Measurements from ENCODE around the gene ACRBP.

The ACRBP gene

GRCh38 chr12:6647083-6647604 is at the start of gene ACRBP:
TSS of gene ACRBP (minus strand) at chr12:6647432. CDS start at chr12:6647366, 66 bp downstream.
- peak; percentile 55 to 78 for DNase-seq

DNA sequence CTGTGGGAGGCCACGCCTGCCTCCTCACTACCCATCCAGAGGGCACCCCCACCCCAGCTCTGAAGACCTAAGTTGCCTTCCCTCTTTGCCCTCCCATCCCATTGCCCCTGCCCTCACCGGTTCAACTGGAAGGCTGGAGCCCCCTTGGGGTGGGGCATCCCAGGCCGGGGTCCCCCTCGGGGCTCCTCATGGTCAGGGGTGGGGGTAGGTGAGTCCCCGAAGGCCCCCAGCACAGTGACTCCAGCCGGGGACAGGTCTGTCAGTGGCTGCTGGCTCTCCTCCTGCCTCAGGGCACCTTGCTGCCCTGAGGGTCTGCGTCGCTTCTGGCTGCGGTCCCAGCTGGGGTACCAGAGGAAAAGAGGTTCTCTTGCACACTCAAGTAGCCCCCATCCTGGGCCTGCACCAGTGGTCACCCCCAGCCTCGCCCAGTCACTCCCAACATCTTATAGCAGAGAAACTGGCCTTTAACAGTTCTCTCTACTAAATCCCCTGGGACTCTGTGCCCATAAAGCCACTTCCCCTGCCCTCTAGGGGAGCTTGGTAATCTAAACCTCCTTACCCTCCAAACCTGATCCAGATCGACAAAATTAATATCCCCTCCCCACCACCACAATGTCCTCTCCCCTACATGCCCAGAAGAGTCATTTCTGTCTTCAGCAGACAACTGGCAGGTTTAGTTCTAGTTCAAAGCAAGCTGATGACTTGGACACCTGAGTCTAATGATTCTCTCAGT is 48.2 kb upstream of the ACRBP start:
- DNase-seq = no peak

DNA sequence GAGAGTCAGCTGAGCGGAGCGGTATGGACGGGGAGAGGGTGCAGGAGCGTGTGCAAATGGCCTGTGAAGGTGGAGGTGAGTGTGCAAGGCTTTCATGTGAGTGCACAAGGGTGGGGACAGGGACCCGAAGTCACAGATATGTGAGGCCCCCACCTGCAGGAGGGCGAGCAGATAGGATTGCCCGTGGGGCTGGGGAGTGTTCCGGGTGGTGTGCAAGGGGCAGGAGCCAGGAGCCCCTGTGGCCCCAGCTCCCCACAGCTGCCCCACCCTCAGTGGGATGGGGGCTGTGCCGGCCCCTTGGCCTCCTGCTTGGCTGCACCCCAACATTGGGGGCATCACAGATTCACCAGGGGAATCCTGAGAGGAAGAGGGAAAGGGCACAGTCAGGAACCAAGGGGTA is 47.5 kb upstream of the ACRBP start:
- DNase-seq = no peak

GRCh38 chr12:6693832-6694355 is 46.7 kb upstream of the ACRBP start:
- no peak for DNase-seq

DNA sequence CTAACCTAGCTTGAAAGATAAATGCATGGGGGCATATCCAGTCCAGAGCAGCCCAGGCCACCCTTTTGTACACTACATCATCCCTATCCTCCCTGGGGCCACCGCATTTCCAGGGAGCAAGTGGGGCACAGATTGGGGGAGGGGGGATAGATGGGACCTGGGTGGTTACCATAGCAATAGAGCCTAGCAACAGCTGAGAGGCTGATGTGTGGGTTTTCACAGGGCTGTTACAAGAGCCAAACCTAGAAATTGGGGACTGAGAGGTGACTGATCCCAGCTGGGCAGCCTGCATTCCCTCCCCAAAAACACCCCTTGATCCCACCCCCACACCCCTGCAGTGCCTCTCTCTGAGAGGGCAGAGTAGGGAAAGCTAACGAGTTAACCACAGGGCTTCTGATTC is 45.7 kb upstream of the ACRBP start:
- no peak for DNase-seq

DNA sequence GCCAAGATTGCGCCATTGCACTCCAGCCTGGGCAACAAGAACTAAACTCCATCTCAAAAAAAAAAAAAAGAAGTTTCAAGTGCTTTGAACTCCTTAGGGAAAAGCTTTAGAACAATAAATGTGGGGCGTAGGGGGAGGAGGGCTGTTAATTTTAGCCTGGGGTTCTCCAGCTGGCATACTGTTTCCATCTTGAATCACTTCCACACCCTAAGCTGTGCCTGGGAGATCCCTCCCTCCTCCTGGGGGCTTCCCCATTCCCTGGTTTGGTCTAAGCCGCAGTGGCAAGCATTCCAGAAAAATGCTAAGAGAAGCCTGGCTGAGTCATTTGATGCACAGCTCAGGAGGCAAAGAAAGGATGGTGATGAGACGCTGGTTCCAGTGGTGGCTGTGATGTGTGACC is 44.2 kb upstream of the ACRBP start:
- DNase-seq = no peak

GRCh38 chr12:6688999-6689882 is 42.0 kb upstream of the ACRBP start, which contains the start of gene ZNF384:
TSS of gene ZNF384 (minus strand) at chr12:6689375. CDS start at chr12:6679520, 9,855 bp downstream.
- peak; percentile 96 to 99 for DNase-seq

DNA sequence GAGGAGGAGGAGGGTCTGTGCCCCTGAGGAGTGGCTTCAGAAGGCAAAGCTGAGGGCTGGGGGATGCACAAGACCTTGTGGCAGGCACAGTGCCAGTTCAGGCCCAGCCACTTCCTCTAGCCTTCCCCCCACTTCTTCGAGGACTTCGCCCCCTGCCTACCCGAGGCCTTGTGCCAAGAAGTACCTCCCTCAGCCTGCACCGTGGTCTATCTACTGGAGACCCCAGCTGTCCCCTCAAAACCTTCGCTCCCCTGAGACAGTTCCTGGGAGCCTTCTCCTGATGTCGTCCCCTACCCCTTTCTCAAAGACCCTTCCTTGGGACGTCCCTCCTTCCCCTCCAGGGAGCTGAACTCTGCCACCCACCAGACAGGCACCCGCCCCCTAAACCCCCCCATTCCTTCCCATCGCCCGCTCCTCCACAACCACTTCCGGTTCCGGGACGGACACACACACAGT is 41.3 kb upstream of the ACRBP start:
- no peak for DNase-seq

- DNase-seq = no peak
Observed at GRCh38 chr12:6685814-6686213, 38.6 kb upstream of the ACRBP start.

- peak; percentile 50 to 85 for DNase-seq
Observed at GRCh38 chr12:6684609-6685008, 37.4 kb upstream of the ACRBP start.

GRCh38 chr12:6676962-6677361 is 29.7 kb upstream of the ACRBP start:
- no peak for DNase-seq

GRCh38 chr12:6672143-6672542 is 24.9 kb upstream of the ACRBP start:
- no peak for DNase-seq

DNA sequence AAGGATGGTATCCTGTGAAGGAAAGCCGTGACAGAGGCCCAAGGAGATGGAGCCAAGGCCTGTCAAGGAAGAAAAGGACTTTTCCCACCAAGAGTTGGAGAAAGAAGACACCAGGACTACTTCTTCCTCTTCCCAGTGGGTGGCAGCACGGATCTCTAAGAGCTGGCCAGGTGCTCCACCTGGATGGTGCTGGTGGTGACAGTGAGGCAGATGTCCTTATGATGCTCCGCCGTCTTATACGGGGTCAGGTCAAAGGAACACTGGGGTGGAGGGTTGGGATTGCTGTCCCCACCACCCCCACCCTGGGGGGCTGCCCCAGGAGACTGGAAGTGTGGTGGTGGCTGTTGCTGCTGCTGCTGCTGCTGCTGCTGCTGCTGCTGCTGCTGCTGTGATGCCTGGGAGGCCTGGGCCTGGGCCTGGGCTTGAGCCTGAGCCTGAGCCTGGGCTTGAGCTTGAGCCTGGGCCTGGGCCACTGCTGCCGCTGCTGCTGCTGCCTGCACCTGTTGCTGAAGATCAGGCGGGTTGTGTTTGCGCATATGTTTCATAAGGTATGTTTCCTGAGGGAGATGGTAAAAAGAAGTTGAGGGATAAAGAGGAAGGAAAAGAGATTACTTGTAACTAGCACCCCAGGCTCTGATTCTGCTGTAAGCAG is 20.5 kb upstream of the ACRBP start:
- DNase-seq = no peak

DNA sequence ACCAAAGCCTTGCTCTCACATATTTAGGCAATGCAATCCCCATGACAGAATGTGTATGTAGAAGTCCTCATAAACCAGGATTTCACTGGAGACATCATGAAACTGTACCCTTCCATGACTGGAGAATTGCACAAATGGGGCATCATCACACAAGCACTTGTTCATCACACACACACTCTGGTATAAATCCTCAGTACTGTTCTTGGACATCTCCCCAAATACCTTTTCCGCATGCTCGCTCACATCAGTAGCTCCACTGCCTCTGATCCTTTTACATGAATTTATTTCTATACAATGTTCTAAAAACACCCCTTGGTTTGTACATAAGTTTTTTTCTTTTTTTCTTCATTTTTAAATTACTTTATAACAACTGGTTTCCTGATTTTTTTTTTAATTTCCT is 19.0 kb upstream of the ACRBP start:
- no peak for DNase-seq

- peak; percentile 42 to 74 for DNase-seq
Observed at GRCh38 chr12:6664902-6665301, 17.7 kb upstream of the ACRBP start.

DNA sequence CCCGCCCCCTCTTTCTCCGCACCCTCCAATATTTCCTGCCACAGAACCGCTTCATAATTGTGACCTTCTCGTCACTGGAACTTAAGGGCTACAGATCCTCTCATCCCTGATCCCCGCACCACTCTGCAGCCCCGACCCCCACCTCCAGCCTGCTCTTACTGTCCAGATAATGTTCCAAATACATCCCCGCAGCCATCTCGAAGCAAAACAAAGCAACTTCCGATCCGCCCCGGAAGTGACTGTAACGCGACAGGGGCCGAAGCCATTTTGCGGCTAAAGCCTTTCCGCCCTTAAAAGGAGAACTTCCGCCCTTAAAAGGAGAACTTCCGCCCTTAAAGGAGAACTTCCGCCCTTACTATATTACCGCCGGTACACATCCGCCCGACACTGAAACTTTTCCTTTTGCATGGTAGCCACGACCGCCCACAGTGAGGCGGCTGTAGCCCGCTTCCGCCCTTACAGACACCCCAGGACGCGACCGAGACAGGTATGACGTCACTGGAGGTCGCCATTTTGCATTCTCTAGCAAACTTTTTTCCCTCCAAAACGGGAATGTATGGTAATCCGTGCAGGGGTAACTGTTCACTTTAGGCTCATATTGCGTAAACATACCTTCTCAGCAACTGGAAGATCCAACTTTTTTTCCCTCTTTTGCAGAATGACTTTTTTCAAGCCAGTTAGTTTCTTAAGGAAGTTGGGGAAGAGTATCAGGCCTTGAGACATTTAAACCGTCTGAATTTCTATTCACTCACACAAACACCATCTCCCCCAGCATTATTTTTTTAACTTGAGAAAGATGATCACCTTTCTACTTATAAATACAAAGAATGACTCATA is 15.9 kb upstream of the ACRBP start, which contains the start of gene ING4:
TSS of gene ING4 (minus strand) at position 214 of the 837 bp plus-strand sequence. CDS start at position 196, 18 bp downstream.
- DNase-seq = peak; percentile 99 to 100

- no peak for DNase-seq
Observed at GRCh38 chr12:6662602-6662905, 15.3 kb upstream of the ACRBP start.

GRCh38 chr12:6653987-6654386 is 6.8 kb upstream of the ACRBP start:
- no peak for DNase-seq

GRCh38 chr12:6653342-6653741 is 6.1 kb upstream of the ACRBP start:
- no peak for DNase-seq

DNA sequence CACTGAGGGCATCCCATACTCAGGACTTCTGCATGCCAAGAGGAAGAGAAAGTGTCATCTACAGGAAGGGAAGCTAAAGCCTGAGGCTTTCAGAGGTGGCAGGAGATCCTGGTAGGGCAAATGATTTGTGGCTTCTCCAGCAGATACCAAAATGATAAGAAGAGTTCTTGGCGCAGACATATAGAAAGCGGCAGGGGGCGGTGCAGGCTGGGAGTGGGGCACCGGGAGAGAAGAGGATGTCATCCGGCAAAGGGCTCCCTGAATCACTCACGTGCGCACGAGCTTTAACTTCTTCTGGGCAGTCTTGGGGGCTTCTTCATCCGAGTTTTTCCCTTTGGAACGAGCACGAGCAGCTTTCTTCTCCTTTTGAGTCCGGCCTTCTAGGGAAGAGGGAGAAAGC is 5.2 kb upstream of the ACRBP start:
- no peak for DNase-seq

DNA sequence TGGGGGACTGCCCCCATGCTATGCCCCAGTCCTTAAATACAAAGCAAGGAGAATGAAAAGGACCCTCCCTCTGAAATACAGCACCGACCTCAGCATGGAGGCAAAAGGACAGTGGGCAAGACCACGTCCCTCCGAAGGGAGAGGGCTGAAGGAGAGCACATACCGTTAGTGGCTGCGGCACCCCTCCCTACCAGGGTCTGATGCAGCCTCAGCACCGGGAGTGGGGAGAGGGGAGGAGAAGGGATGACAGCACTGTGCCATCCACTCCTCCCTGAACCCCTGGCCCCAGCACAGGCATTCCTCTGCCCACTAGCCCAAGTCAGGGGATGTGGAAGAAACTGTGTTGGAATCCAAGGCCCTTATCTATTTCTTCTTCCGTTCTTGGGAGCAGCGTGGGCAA is 3.6 kb upstream of the ACRBP start:
- no peak for DNase-seq
